ENCODE data around the gene HGS. TPM values are rescaled to one million over a fixed set of nuclear protein-coding genes. Genes with fewer than 3 reads are reported as not detected.

Gene HGS
- total RNA-seq, 1 experiment from 2014 or later: 240 TPM

DNA sequence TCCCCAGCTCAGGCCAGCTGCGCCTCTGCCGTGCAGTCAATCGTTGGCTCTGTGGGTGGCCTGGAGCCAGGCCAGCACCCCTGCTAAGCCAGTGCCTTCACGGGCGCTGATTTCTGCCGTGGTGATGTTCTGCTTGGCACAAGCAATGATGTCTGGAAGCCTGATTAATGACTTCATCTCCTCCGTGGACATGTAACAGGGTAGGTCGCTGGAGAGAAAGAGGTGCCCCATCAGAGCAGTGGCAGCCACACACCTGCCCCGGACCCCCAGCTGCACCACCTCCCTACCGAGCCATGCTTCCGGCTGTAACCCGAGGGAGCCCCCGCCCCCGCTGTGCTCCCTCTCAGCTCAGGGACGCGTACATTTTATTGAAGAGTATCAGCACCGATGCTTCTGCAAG is 2.1 kb upstream of the HGS start:
- peaks cover 11% of the 10 kb centered on the region; the same call in 1 of the 2 replicates for H3K36me3 ChIP-seq (ENCODE audit: control insufficient read depth, insufficient read depth, low read length)
- no TSS peak for BruUV-seq (replicated peaks)
- ATAC-seq: no peak
- peak overlapping the region in 1 of 2 experiments; percentile 78; a peak in 1 of 4 replicates for H3K4me3 ChIP-seq (ENCODE audit: low read depth in 2 of 2, low read length in 2 of 2)
- H3K4me1 ChIP-seq (ENCODE audit: control insufficient read depth, insufficient read depth, low read length): peaks cover 23% of the 10 kb centered on the region
- TF ChIP-seq TCF7L2 (IDR thresholded peaks at IDR 0.05; ENCODE audit: low read depth, low read length): no peak
- TF ChIP-seq, protein P1, sequence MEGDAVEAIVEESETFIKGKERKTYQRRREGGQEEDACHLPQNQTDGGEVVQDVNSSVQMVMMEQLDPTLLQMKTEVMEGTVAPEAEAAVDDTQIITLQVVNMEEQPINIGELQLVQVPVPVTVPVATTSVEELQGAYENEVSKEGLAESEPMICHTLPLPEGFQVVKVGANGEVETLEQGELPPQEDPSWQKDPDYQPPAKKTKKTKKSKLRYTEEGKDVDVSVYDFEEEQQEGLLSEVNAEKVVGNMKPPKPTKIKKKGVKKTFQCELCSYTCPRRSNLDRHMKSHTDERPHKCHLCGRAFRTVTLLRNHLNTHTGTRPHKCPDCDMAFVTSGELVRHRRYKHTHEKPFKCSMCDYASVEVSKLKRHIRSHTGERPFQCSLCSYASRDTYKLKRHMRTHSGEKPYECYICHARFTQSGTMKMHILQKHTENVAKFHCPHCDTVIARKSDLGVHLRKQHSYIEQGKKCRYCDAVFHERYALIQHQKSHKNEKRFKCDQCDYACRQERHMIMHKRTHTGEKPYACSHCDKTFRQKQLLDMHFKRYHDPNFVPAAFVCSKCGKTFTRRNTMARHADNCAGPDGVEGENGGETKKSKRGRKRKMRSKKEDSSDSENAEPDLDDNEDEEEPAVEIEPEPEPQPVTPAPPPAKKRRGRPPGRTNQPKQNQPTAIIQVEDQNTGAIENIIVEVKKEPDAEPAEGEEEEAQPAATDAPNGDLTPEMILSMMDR (IDR thresholded peaks at IDR 0.05): no peak
- TF ChIP-seq, protein P2, sequence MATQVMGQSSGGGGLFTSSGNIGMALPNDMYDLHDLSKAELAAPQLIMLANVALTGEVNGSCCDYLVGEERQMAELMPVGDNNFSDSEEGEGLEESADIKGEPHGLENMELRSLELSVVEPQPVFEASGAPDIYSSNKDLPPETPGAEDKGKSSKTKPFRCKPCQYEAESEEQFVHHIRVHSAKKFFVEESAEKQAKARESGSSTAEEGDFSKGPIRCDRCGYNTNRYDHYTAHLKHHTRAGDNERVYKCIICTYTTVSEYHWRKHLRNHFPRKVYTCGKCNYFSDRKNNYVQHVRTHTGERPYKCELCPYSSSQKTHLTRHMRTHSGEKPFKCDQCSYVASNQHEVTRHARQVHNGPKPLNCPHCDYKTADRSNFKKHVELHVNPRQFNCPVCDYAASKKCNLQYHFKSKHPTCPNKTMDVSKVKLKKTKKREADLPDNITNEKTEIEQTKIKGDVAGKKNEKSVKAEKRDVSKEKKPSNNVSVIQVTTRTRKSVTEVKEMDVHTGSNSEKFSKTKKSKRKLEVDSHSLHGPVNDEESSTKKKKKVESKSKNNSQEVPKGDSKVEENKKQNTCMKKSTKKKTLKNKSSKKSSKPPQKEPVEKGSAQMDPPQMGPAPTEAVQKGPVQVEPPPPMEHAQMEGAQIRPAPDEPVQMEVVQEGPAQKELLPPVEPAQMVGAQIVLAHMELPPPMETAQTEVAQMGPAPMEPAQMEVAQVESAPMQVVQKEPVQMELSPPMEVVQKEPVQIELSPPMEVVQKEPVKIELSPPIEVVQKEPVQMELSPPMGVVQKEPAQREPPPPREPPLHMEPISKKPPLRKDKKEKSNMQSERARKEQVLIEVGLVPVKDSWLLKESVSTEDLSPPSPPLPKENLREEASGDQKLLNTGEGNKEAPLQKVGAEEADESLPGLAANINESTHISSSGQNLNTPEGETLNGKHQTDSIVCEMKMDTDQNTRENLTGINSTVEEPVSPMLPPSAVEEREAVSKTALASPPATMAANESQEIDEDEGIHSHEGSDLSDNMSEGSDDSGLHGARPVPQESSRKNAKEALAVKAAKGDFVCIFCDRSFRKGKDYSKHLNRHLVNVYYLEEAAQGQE (IDR thresholded peaks at IDR 0.05; ENCODE audit: insufficient read depth in 1 of 2, low read depth in 2 of 2, low read length in 1 of 2): no peak
- TF ChIP-seq SIN3A (IDR thresholded peaks at IDR 0.05; ENCODE audit: borderline replicate concordance, insufficient read depth, low read depth, low read length): no peak
- TF ChIP-seq POLR2AphosphoS5 (IDR thresholded peaks at IDR 0.05; ENCODE audit: low read depth, low read length): no peak
- DNase-seq (ENCODE audit: low read depth, low spot score): no peak
- intact Hi-C loops (cut with micrococcal nuclease; ENCODE audit: unreplicated experiment): no loop called here
- no peak overlapping the region; the same call in 1 of the 2 replicates for H3K27ac ChIP-seq (ENCODE audit: low read length)
- POLR2A ChIA-PET: no interaction called here
- no peaks in the 10 kb centered on the region for H3K27me3 ChIP-seq (ENCODE audit: control insufficient read depth, insufficient read depth, low read length)
- H3K9me3 ChIP-seq (ENCODE audit: control insufficient read depth, insufficient read depth, low read depth, low read length): no peaks in the 10 kb centered on the region
- in situ Hi-C loops (cut with HindIII; ENCODE audit: low pct_unique_long_range_greater_than_20kb, low sequenced_read_pairs): no loop called here
- CTCF ChIA-PET: no interaction called here

DNA sequence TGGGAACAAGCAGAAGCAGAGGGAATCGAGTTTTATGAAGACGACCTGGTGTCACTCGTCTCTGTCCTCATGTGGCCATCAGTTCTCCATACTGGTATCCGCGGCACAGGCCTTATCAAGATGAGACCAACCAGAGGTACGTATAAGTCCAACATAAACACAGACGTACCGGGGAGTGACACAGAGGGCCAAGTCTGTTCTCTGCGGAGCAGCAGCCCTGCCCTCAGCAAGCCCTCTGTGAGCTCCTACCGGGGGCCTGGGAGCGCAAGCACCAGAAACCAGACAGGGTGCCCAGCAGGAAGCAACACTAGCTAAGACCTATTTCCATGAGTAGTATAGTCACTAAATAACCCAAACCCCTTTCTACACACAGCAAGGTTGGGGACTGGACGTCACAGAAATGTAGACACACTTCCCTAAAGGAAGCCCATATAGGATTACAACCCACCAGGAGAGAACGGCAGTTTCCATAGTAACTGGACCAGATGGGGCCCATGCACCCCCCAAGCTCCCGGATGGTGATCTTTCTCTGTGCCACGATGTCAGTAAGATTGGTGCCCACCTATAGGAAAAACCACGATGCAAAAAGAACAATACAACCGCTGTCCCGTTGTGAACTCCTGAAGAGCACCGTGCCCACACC is 1.1 kb upstream of the HGS start:
- TF ChIP-seq POLR2AphosphoS5 (IDR thresholded peaks at IDR 0.05; ENCODE audit: low read depth, low read length): no peak
- TF ChIP-seq, protein P1 (IDR thresholded peaks at IDR 0.05): no peak
- no peak for TF ChIP-seq TCF7L2 (IDR thresholded peaks at IDR 0.05; ENCODE audit: low read depth, low read length)
- TF ChIP-seq, protein P2 (IDR thresholded peaks at IDR 0.05; ENCODE audit: insufficient read depth in 1 of 2, low read depth in 2 of 2, low read length in 1 of 2): no peak
- no peak for TF ChIP-seq SIN3A (IDR thresholded peaks at IDR 0.05; ENCODE audit: borderline replicate concordance, insufficient read depth, low read depth, low read length)
- peaks cover 15% of the 10 kb centered on the region; the same call in 1 of the 2 replicates for H3K36me3 ChIP-seq (ENCODE audit: control insufficient read depth, insufficient read depth, low read length)
- H3K27ac ChIP-seq (ENCODE audit: low read length): peak overlapping the region; percentile 93
- in situ Hi-C loops (cut with HindIII; ENCODE audit: low pct_unique_long_range_greater_than_20kb, low sequenced_read_pairs): no loop called here
- DNase-seq (ENCODE audit: low read depth, low spot score) (no peak), ATAC-seq (no peak)
- H3K9me3 ChIP-seq (ENCODE audit: control insufficient read depth, insufficient read depth, low read depth, low read length): no peaks in the 10 kb centered on the region
- ChIA-PET POLR2A (interaction anchor here (1.1 kb wide), 1 partner anchor 17 kb away, joined by 3 read pairs; no protein-coding TSS in a partner anchor), CTCF (no interaction called here)
- H3K4me1 ChIP-seq (ENCODE audit: control insufficient read depth, insufficient read depth, low read length): peaks cover 23% of the 10 kb centered on the region
- peak overlapping the region; percentile 71 to 78 for H3K4me3 ChIP-seq (ENCODE audit: low read depth in 2 of 2, low read length in 2 of 2)
- no TSS peak for BruUV-seq (replicated peaks)
- intact Hi-C loops (cut with micrococcal nuclease; ENCODE audit: unreplicated experiment): no loop called here
- no peaks in the 10 kb centered on the region for H3K27me3 ChIP-seq (ENCODE audit: control insufficient read depth, insufficient read depth, low read length)

Data from Panc1 (cell line).